Panc1 (cell line): Measurements from ENCODE around the gene MED7. TPM values are rescaled to one million over a fixed set of nuclear protein-coding genes. Genes with fewer than 3 reads are reported as not detected.

Source experiments
- ATAC-seq: fragments of 200-7000 bp; cut with Tn5 transposase; 2 replicates; pipeline ENCODE4 v1.9.1; 2020; ENCODE audit warnings: mild to moderate bottlenecking, moderate library complexity
- BruUV-seq: library from RNA; stranded (reverse); fragments of 400-500 nt; replicated peaks from 2 replicates; lab custom pipeline; 2021; lab: Mats Ljungman, UMichigan
- CTCF ChIA-PET: fragments of 300-600 bp; sonication (Branson Sonifier 250); formaldehyde crosslinking; loops from one replicate; lab custom pipeline; 2022; ENCODE audit warnings: antibody characterized with exemption; lab: Charles Lee
- POLR2A ChIA-PET: fragments of 300-600 bp; sonication (Branson Sonifier 250); formaldehyde crosslinking; loops from one replicate; lab custom pipeline; 2022; ENCODE audit warnings: antibody characterized with exemption; lab: Charles Lee
- DNase-seq: peaks from one replicate; pipeline ENCODE4 v3.0.0-alpha.2; 2010; ENCODE audit warnings: low read depth, low spot score
- H3K27ac ChIP-seq: 2 replicates; pipeline ENCODE4 v1.5.1; 2011; ENCODE audit warnings: mild to moderate bottlenecking, low read length, inconsistent platforms
- H3K27me3 ChIP-seq: fragments of 200-500 bp; sonication (Bioruptor generic); 2 replicates; pipeline ENCODE4 v1.6.0; 2014; ENCODE audit warnings: low read length, inconsistent platforms; ENCODE audit not compliant: control insufficient read depth, insufficient read depth
- H3K36me3 ChIP-seq: fragments of 200-500 bp; sonication (Bioruptor generic); 2 replicates; pipeline ENCODE4 v1.5.1; 2014; ENCODE audit warnings: inconsistent platforms, mild to moderate bottlenecking, low read length, moderate library complexity; ENCODE audit not compliant: control insufficient read depth, insufficient read depth
- H3K4me1 ChIP-seq: 2 replicates; pipeline ENCODE4 v1.5.1; 2011; ENCODE audit warnings: inconsistent platforms, mild to moderate bottlenecking, low read length, moderate library complexity; ENCODE audit not compliant: control insufficient read depth, insufficient read depth
- H3K4me3 ChIP-seq, 2 experiments: 2 replicates each; pipeline ENCODE4 v1.5.1; 2011 to 2012; ENCODE audit warnings: low read depth in 2 of 2, low read length in 2 of 2, mild to moderate bottlenecking in 2 of 2, inconsistent platforms in 1 of 2, moderate library complexity in 1 of 2
- H3K9me3 ChIP-seq: fragments of 200-500 bp; sonication (Bioruptor generic); 2 replicates; pipeline ENCODE4 v1.5.1; 2014; ENCODE audit warnings: low read depth, mild to moderate bottlenecking, inconsistent platforms, low read length, moderate library complexity; ENCODE audit not compliant: control insufficient read depth, insufficient read depth
- CTCF ChIP-seq: fragments of 450-650 bp; IDR thresholded peaks from 2 replicates; pipeline ENCODE4 v1.5.1; 2017; ENCODE audit warnings: mild to moderate bottlenecking
- POLR2AphosphoS5 ChIP-seq: IDR thresholded peaks from 2 replicates; pipeline ENCODE4 v1.6.1; 2012; ENCODE audit warnings: mild to moderate bottlenecking, low read depth, low read length, moderate library complexity
- REST ChIP-seq, 2 experiments: IDR thresholded peaks; 2 replicates each; pipeline ENCODE4 v1.6.1; 2011 to 2012; ENCODE audit warnings: low read depth in 2 of 2, control low read depth in 1 of 2, low read length in 1 of 2, mild to moderate bottlenecking in 1 of 2, moderate library complexity in 1 of 2; ENCODE audit not compliant: insufficient read depth in 1 of 2
- SIN3A ChIP-seq: IDR thresholded peaks from 2 replicates; pipeline ENCODE4 v1.6.1; 2012; ENCODE audit warnings: low read depth, mild to moderate bottlenecking, low read length, moderate library complexity, borderline replicate concordance; ENCODE audit not compliant: insufficient read depth
- TCF7L2 ChIP-seq: IDR thresholded peaks from 2 replicates; pipeline ENCODE4 v1.6.1; 2011; ENCODE audit warnings: mild to moderate bottlenecking, low read depth, low read length, inconsistent platforms
- in situ Hi-C: cut with HindIII; loops from 2 replicates; pipeline ENCODE4 v1.10.0; 2016; ENCODE audit warnings: low sequenced_read_pairs, low pct_unique_long_range_greater_than_20kb
- intact Hi-C: fragments of 100-400 bp; cut with micrococcal nuclease; formaldehyde crosslinking; loops from one replicate; pipeline ENCODE4 v1.10.0; 2022; ENCODE audit not compliant: unreplicated experiment
- total RNA-seq: library from RNA; stranded (reverse); gene quantifications from one replicate; pipeline ENCODE4 v1.2.1, GENCODE V29; 2021; ENCODE audit not compliant: unreplicated experiment

The MED7 gene
- total RNA-seq, 1 experiment from 2014 or later: 9.9 TPM

- Histone ChIP-seq H3K9me3 (no peaks in the 10 kb centered on the region), H3K36me3 (no peaks in the 10 kb centered on the region), H3K4me1 (no peaks in the 10 kb centered on the region), H3K27ac (no peak overlapping the region), H3K27me3 (no peaks in the 10 kb centered on the region), H3K4me3 (no peak overlapping the region)
- ChIA-PET CTCF (interaction anchor here (1.3 to 1.4 kb wide), 2 partner anchors 10 to 17 kb away, joined by 3 to 7 read pairs; partner anchors contain the start of gene MED7), POLR2A (interaction anchor here (1.4 kb wide), 1 partner anchor 10 kb away, joined by 5 read pairs; the partner anchor contains the start of gene MED7)
- TF ChIP-seq CTCF (peak; percentile 42; the same call in 1 of the 2 replicates), REST (IDR thresholded peaks at IDR 0.05; ENCODE audit: insufficient read depth in 1 of 2, low read depth in 2 of 2, low read length in 1 of 2) (no peak), SIN3A (no peak), POLR2AphosphoS5 (no peak)
- DNase-seq (no peak), ATAC-seq (no peak)
- BruUV-seq: no TSS peak
- in situ Hi-C loops (no loop called here), intact Hi-C loops (loop anchor here (5.0 kb wide), 2 partner anchors 1185 to 1995 kb away; no protein-coding TSS in a partner anchor)
Observed at GRCh38 chr5:157132281-157132612, 10.4 kb downstream of the MED7 start.

GRCh38 chr5:157130925-157131324 is 11.7 kb downstream of the MED7 start:
- in situ Hi-C loops (no loop called here), intact Hi-C loops (loop anchor here (5.0 kb wide), 2 partner anchors 1184 to 1994 kb away; no protein-coding TSS in a partner anchor)
- H3K27me3 ChIP-seq: no peaks in the 10 kb centered on the region
- DNase-seq (no peak), ATAC-seq (no peak)
- TF ChIP-seq REST (IDR thresholded peaks at IDR 0.05; ENCODE audit: insufficient read depth in 1 of 2, low read depth in 2 of 2, low read length in 1 of 2): no peak
- no peak for TF ChIP-seq POLR2AphosphoS5
- TF ChIP-seq CTCF: no peak
- TF ChIP-seq TCF7L2: no peak
- TF ChIP-seq SIN3A: no peak
- no peaks in the 10 kb centered on the region for H3K36me3 ChIP-seq
- ChIA-PET CTCF (interaction anchor here (0.6 to 1.4 kb wide), 3 partner anchors 12 to 1887 kb away, joined by 3 to 7 read pairs (median 5); partner anchors contain the start of gene MED7), POLR2A (interaction anchor here (0.7 to 1.4 kb wide), 3 partner anchors 11 to 1303 kb away, joined by 3 to 7 read pairs (median 5); partner anchors contain the start of gene MED7)
- BruUV-seq: no TSS peak
- H3K4me1 ChIP-seq: no peaks in the 10 kb centered on the region
- no peaks in the 10 kb centered on the region for H3K9me3 ChIP-seq
- H3K4me3 ChIP-seq: no peak overlapping the region
- H3K27ac ChIP-seq: no peak overlapping the region
